Measurements from ENCODE around the gene BBS9.

Gene BBS9

DNA sequence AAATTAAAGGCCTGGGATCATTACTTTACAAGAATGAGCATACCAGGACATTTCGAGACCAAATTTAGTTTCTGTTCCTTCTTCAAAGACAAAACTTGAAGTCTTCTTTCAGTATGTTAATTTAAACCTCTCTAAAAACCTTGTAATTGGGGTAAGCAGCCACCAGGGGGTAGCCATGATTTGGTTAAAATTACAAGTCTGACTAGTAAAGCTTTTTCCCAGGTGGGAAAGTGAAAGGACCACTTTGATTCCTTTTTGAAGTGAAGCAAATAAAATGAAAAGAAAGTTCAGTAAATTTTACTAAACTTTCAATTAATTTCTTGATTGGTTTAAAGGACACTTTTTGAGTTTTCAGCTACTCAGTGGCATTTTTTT, 294.3 kb downstream of the BBS9 start:
- no peak for DNase-seq (ENCODE audit: low read depth)
- TF ChIP-seq, protein P1, sequence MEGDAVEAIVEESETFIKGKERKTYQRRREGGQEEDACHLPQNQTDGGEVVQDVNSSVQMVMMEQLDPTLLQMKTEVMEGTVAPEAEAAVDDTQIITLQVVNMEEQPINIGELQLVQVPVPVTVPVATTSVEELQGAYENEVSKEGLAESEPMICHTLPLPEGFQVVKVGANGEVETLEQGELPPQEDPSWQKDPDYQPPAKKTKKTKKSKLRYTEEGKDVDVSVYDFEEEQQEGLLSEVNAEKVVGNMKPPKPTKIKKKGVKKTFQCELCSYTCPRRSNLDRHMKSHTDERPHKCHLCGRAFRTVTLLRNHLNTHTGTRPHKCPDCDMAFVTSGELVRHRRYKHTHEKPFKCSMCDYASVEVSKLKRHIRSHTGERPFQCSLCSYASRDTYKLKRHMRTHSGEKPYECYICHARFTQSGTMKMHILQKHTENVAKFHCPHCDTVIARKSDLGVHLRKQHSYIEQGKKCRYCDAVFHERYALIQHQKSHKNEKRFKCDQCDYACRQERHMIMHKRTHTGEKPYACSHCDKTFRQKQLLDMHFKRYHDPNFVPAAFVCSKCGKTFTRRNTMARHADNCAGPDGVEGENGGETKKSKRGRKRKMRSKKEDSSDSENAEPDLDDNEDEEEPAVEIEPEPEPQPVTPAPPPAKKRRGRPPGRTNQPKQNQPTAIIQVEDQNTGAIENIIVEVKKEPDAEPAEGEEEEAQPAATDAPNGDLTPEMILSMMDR (IDR thresholded peaks at IDR 0.05; ENCODE audit: control insufficient read depth, insufficient read depth, low read depth, low read length, missing control alignments), result no peak
- H3K4me3 ChIP-seq (ENCODE audit: control insufficient read depth, low read depth, low read length), result no peak overlapping the region

- no peak overlapping the region for H3K4me3 ChIP-seq (ENCODE audit: control insufficient read depth, low read depth, low read length)
- DNase-seq (ENCODE audit: low read depth), result no peak
- TF ChIP-seq, protein P1 (IDR thresholded peaks at IDR 0.05; ENCODE audit: control insufficient read depth, insufficient read depth, low read depth, low read length, missing control alignments), result no peak
Observed at GRCh38 chr7:33425395-33425794, 296.0 kb downstream of the BBS9 start.

DNA sequence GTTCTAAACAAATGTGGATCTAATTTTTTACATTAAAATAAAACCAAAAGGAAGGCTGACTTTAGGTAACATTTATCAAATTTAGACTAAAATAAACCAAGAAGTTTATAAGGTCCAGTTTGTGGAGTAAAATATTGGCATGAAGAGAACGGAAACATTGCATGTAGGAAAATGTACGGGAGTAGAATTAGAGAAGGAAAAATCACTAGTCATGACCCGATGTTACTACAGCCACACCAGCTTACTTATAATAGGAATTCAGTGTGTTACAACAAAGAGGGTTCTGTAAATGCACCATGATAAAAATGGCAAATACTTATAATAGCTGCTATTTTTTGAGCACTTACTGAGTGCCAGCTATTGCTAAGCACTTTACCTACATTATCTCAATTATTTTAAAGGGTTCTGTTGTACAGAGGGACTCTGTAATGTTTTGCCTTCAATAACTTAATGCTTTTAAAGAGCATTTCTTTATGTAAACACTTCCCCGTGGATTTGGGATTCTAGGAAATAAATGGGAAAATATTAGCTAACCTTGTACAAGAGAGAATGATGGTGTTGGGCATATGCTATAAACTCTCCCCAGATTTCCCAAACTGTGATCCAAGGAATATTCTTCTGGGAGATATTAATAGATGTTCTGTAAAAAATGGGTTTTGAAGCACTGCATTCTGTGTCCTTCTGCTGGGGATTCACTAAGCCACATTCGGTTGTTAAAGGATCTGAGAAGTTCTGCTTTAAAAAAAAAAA, 296.7 kb downstream of the BBS9 start:
- TF ChIP-seq, protein P1 (IDR thresholded peaks at IDR 0.05; ENCODE audit: control insufficient read depth, insufficient read depth, low read depth, low read length, missing control alignments), result no peak
- H3K4me3 ChIP-seq (ENCODE audit: control insufficient read depth, low read depth, low read length), result no peak overlapping the region
- no peak for DNase-seq (ENCODE audit: low read depth)

DNA sequence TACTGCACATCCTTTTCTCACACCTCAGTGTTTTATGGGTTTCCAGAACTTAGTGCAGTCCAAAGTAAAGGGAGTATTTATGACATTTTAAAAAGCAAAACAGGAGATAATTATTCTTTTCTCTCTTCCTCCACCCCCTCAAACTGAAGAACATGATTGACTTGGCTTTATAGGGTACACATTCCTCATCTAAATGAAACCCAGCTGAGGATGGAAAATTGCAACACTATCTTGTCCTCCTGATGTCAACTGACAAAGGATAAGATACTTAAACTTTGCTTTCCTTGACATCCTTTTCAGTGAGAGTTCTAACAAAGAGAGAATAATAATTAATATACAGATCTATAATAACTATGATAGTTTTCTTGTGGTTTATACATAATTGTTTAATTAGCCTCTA, 299.1 kb downstream of the BBS9 start:
- no peak overlapping the region for H3K4me3 ChIP-seq (ENCODE audit: control insufficient read depth, low read depth, low read length)
- no peak for DNase-seq (ENCODE audit: low read depth)
- TF ChIP-seq, protein P1 (IDR thresholded peaks at IDR 0.05; ENCODE audit: control insufficient read depth, insufficient read depth, low read depth, low read length, missing control alignments), result no peak

- TF ChIP-seq, protein P1 (IDR thresholded peaks at IDR 0.05; ENCODE audit: control insufficient read depth, insufficient read depth, low read depth, low read length, missing control alignments), result no peak
- DNase-seq (ENCODE audit: low read depth), result no peak
- no peak overlapping the region for H3K4me3 ChIP-seq (ENCODE audit: control insufficient read depth, low read depth, low read length)
Observed at GRCh38 chr7:33431543-33431942, 302.2 kb downstream of the BBS9 start.

DNA sequence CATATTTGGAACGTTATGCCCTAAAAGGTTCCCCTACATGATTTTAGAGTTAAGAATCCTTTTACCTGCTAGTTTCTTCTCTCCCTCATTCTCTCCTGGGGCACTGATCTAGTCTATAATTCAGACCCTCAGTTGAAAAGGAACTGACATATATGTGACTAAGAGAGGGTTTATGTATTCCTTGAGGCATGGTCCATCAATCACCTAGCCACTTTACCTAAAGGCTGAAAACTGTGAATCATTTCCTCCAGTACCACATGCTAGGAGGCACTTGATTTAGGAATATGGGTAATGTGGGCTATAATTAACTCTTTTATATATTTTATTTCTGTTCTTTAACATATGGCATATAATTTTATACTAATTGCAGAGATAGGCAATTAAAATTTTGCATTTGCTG, 303.5 kb downstream of the BBS9 start:
- no peak overlapping the region for H3K4me3 ChIP-seq (ENCODE audit: control insufficient read depth, low read depth, low read length)
- TF ChIP-seq, protein P1 (IDR thresholded peaks at IDR 0.05; ENCODE audit: control insufficient read depth, insufficient read depth, low read depth, low read length, missing control alignments), result no peak
- no peak for DNase-seq (ENCODE audit: low read depth)
